Aorta (tissue), 5 donors: ENCODE data around the gene CYSRT1. TPM values are rescaled to one million over a fixed set of nuclear protein-coding genes. Genes with fewer than 3 reads are reported as not detected.
A peak's percentile ranks its signal among the peaks of the same experiment; 100 is the strongest.

ENCODE experiments used
- ATAC-seq: fragments of 200-7000 bp; cut with Tn5 transposase; one replicate; pipeline ENCODE4 v1.9.1; 2022; ENCODE audit warnings: moderate library complexity; ENCODE audit not compliant: low FRiP score
- DNase-seq, 2 donors: peaks; one replicate each; pipeline ENCODE4 v3.0.0-alpha.2; 2020
- H3K27ac ChIP-seq, 2 donors: one replicate each; pipeline ENCODE4 v1.5.1; 2013; ENCODE audit warnings: low read length in 2 of 2, mild to moderate bottlenecking in 2 of 2, moderate library complexity in 2 of 2, control low read depth in 1 of 2, inconsistent platforms in 1 of 2, low read depth in 1 of 2
- H3K27me3 ChIP-seq, 2 donors: one replicate each; pipeline ENCODE4 v1.6.1; 2013; ENCODE audit warnings: control low read depth in 1 of 2, low read length in 1 of 2, mild to moderate bottlenecking in 1 of 2, moderate library complexity in 1 of 2; ENCODE audit not compliant: insufficient read depth in 2 of 2, control insufficient read depth in 1 of 2
- H3K36me3 ChIP-seq, 2 donors: one replicate each; pipeline ENCODE4 v1.6.1; 2013; ENCODE audit warnings: control low read depth in 1 of 2, low read length in 1 of 2, mild to moderate bottlenecking in 1 of 2; ENCODE audit not compliant: insufficient read depth in 2 of 2, control insufficient read depth in 1 of 2
- H3K4me1 ChIP-seq, 2 donors: one replicate each; pipeline ENCODE4 v1.6.1; 2013; ENCODE audit warnings: low read length in 2 of 2, control low read depth in 1 of 2, mild to moderate bottlenecking in 1 of 2, moderate library complexity in 1 of 2; ENCODE audit not compliant: insufficient read depth in 2 of 2, control insufficient read depth in 1 of 2
- H3K4me3 ChIP-seq, 2 donors: one replicate each; pipeline ENCODE4 v1.5.1; 2013; ENCODE audit warnings: low read length in 2 of 2, control low read depth in 1 of 2, mild to moderate bottlenecking in 1 of 2
- H3K9me3 ChIP-seq: one replicate; pipeline ENCODE4 v1.6.1; 2013; ENCODE audit warnings: mild to moderate bottlenecking, low read length; ENCODE audit not compliant: control insufficient read depth
- WGBS, 2 donors: extraction: QIAGEN DNeasy Blood & Tissue Kit; methylation state at CpG; one replicate each; pipeline ENCODE4 v1.1.7; 2013; 5-methylcytosine and 5-hydroxymethylcytosine counted together
- intact Hi-C, 2 donors: fragments of 100-400 bp; cut with DNase I; formaldehyde crosslinking; loops; one replicate each; pipeline versions ENCODE4 v1.14.2 to v1.15.0; 2022
- polyA plus RNA-seq, 2 donors: library from polyadenylated mRNA; stranded (reverse); fragments of 200-250 nt; gene quantifications; one replicate each; pipeline ENCODE4 v1.2.3, GENCODE V29; 2013
- total RNA-seq, 2 donors: library from RNA; stranded (reverse); fragmentation: NEBNext Ultra II Directional; extraction: Animal tissue kit (Norgen Biotek cat#: 25700); gene quantifications; one replicate each; pipeline ENCODE4 v1.2.1, GENCODE V29; 2021
- donor health status: healthy with polysubstance abuse.
- donor health status: Bipolar disorder and iron deficiency.
- donor health status: DM: no; HTN: no; CAD: no.
- donor health status: DM: no; HTN: no; CAD: no.
- donor health status: DM: yes; HTN: yes; CAD: no.

CYSRT1 gene
- total and polyA plus RNA-seq, 4 donors: 1.1 TPM; not detected in 3

DNA sequence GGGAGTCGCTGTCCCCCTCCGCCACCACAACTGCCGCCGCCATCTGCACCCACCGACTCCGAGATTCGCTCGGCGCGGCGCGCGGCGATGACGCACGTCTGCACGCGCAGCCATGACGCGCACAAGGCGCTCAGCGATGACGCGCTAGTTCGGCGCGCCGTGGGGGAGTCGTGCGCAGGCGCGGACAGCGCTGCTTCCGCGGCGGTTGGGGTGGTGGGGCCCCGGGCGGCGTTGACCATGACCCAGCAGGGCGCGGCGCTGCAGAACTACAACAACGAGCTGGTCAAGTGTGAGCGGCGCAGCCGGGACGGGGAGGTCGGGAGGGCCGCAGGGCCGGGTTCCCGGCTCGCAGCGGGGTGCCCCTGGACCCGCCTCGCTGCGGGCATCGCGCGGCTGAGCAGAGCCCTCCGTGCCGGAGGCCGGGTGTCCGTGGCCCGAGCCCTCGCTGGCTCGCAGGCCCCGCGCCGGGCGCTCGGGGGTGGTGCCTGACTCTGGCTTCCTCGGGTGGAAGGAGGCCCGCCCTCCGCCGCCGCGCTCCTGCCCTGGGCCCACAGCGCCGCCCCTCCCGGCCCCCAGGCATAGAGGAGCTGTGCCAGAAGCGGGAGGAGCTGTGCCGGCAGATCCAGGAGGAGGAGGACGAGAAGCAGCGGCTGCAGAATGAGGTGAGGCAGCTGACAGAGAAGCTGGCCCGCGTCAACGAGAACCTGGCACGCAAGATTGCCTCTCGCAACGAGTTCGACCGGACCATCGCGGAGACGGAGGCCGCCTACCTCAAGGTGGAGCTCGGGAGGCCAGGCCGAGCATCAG is 36.3 kb upstream of the CYSRT1 start, which contains the start of the genes ANAPC2 and SSNA1:
Gene ANAPC2, minus strand, starts transcription at position 71 of the 807 bp plus-strand sequence. Its CDS starts 28 bp downstream, at position 43.
Gene SSNA1, plus strand, starts transcription at position 187 of the 807 bp plus-strand sequence. Its CDS starts 51 bp downstream, at position 238.
- 0 to 1% methylated on average over 75 to 98 of the region's 98 CpGs for WGBS, 2 donors
- H3K9me3 ChIP-seq: no peaks in the 10 kb centered on the region
- DNase-seq (peak; percentile 93 to 98), ATAC-seq (peak; percentile 95)
- H3K27ac ChIP-seq: peak within 1 kb of the TSS; percentile 34 to 72
- no peaks in the 10 kb centered on the region for H3K36me3 ChIP-seq
- peak within 1 kb of the TSS; percentile 71 to 74 for H3K4me3 ChIP-seq
- no peaks in the 10 kb centered on the region for H3K27me3 ChIP-seq
- intact Hi-C loops: no loop called here
- no peaks in the 10 kb centered on the region for H3K4me1 ChIP-seq

DNA sequence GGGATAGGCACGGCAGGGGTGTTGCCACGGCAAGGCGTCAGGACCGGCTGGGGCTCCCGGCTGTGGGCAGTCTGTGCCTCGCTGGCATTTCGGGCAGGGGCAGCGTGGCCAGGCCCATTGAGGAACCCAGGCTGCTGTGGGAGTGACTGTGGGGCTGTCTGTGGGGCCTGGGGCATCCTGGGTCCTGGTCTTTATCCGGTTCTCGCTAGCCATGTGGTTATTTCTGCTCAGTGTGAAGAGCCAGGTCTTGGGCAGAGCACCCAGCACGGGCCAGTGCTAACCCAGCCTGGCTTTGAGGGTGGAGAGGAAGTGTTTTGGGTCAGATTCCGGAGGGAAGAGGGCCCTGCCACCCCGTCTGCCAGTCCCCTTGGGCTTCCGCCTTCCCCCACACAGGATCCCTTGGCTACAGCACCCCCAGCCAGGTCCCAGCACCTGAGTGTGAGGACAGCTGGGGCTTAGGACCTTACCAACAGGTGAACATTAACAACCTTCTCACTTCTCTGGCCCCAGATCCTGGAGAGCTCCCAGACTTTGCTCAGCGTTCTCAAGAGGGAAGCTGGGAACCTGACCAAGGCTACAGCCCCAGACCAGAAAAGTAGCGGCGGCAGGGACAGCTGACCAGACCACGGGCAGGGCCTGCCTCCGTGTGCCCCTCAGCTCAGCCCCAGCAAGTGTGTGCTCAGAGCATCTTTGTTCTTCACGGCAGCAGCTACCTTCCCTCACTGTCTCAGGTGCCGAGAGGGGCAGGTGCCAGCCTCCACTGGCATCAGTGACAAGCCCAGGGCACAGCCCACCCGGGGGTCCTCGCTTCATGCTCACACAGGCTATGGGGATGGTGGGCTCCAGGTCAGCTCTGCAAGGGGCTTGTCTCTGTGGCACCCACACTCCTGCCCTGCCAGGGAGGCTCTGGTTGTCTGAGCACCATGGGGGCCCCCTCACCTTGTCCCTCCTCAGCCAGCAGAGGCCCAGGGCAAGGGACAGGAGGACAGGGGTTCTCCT is 35.4 kb upstream of the CYSRT1 start:
- H3K4me3 ChIP-seq: peak overlapping the region; percentile 49 to 71
- no peaks in the 10 kb centered on the region for H3K36me3 ChIP-seq
- H3K4me1 ChIP-seq: no peaks in the 10 kb centered on the region
- H3K27ac ChIP-seq: peak overlapping the region in 1 of 2 donors; percentile 72
- no peak for DNase-seq
- H3K9me3 ChIP-seq: no peaks in the 10 kb centered on the region
- ATAC-seq: no peak
- 26 to 35% methylated on average over 23 of the region's 23 CpGs for WGBS, 2 donors
- no peaks in the 10 kb centered on the region for H3K27me3 ChIP-seq
- intact Hi-C loops: no loop called here

DNA sequence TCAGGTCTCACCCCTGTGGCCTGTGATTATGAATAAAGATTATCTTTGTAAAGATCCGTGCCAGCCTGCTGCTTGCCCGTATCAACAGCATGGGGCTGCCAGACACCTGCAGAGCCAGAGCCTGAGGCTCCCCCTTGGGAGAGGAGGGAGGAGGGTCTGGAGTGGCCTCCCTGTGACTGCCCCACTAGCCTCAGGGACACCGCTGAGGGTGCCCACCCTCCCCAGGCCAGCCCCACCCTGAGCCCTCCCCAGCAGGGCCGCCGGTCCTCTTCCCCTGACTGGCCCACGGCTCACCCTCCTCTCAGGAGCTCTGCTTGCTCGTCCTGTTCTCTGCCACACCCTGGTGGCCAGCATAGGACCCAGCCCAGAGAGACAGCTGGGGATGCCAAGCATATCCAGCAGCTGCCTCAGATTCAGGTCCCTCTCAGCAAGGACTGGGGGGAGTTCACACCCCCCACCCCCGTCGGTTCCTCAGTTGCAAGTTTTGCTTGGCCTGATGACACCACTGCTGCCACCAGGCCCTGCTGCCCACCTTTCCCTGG is 34.6 kb upstream of the CYSRT1 start:
- Histone ChIP-seq H3K36me3 (no peaks in the 10 kb centered on the region), H3K27ac (no peak overlapping the region), H3K4me1 (no peaks in the 10 kb centered on the region), H3K9me3 (no peaks in the 10 kb centered on the region), H3K27me3 (no peaks in the 10 kb centered on the region), H3K4me3 (no peak overlapping the region)
- 69% methylated on average over 6 to 9 of the region's 9 CpGs for WGBS, 2 donors
- DNase-seq: no peak
- no peak for ATAC-seq
- intact Hi-C loops: no loop called here

DNA sequence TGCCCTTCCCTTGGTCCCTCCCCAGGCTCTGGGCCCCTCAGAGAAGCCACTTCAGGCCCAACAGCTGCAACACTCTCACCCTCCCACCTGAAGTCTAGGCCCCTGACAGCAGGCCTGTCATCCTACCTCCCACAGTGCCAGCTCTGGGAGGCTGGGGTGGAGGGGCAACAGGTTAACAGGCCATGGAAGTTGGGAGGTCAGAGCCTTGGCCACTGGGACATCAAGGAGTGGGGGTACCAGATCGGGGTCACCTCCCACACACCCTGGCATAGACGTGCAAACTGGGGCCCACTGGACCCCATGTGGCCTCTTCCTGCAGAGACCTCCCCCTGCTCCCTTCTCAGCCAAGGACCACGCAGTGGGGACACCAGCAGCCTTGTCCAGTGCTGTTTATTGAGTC is 33.7 kb upstream of the CYSRT1 start:
- Histone ChIP-seq H3K9me3 (no peaks in the 10 kb centered on the region), H3K27ac (no peak overlapping the region), H3K4me1 (no peaks in the 10 kb centered on the region), H3K4me3 (no peak overlapping the region), H3K36me3 (no peaks in the 10 kb centered on the region), H3K27me3 (no peaks in the 10 kb centered on the region)
- 75 to 77% methylated on average over 3 of the region's 3 CpGs for WGBS, 2 donors
- no peak for ATAC-seq
- DNase-seq: no peak
- intact Hi-C loops: no loop called here

DNA sequence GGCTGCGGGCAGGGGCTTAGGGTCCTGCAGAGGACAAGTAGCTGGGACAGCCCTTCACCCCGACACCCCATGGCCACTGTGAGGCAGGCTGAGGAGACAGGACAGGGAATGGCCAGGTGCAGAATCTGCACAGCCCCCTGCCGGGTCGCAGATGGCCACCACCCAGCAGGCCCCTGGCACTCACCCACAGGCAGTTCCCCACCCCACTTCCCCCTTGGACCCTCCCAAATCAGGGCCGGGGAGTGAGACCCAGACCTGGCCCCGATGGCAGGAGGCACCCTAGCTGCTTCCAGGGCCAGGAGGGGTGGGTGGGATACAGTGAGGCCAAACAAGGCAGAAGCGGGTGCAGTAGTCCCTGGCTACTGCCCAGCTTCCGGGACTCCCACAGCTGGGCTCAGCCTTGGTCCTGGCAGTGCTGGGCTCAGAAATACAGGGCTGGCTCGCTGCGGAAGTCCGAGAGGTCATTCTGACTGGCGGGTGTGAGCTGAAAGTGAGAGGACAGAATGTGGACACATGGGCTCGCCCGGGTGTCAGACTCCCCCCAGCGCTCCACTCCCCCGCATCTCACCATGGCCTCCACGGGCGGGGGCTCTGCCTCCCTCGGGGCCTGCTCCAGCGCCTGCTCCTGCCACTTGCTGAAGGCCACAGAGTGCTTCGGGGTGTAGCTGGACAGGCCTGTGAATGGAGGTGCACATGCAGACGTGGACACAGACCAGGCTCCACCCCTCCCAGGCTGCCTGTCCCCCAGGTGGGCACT is 33.1 kb upstream of the CYSRT1 start:
- Histone ChIP-seq H3K9me3 (no peaks in the 10 kb centered on the region), H3K36me3 (no peaks in the 10 kb centered on the region), H3K4me1 (no peaks in the 10 kb centered on the region), H3K27me3 (no peaks in the 10 kb centered on the region), H3K27ac (no peak overlapping the region), H3K4me3 (no peak overlapping the region)
- 85 to 87% methylated on average over 20 to 22 of the region's 22 CpGs for WGBS, 2 donors
- DNase-seq (no peak), ATAC-seq (no peak)
- intact Hi-C loops: no loop called here

DNA sequence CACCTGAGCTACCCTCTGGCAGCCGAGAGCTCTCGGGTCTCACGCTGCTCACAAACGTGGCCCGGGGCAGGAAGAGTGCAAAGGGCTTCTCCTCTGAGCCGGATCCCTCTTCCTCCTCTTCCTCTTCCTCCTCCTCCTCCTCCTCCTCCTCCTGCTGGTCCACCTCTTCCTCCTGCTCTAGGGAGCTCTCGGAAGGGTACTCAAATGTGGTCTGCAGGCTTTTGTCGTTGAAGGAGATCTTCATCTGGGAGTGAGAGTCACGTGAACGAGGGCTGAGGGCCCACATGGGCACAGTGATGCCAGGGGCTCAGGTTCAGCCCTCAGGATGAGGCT is 32.6 kb upstream of the CYSRT1 start:
- H3K4me1 ChIP-seq: no peaks in the 10 kb centered on the region
- H3K4me3 ChIP-seq: no peak overlapping the region
- ATAC-seq (no peak), DNase-seq (no peak)
- H3K9me3 ChIP-seq: no peaks in the 10 kb centered on the region
- 86 to 91% methylated on average over 10 of the region's 10 CpGs for WGBS, 2 donors
- no peaks in the 10 kb centered on the region for H3K36me3 ChIP-seq
- intact Hi-C loops: no loop called here
- H3K27me3 ChIP-seq: no peaks in the 10 kb centered on the region
- no peak overlapping the region for H3K27ac ChIP-seq

DNA sequence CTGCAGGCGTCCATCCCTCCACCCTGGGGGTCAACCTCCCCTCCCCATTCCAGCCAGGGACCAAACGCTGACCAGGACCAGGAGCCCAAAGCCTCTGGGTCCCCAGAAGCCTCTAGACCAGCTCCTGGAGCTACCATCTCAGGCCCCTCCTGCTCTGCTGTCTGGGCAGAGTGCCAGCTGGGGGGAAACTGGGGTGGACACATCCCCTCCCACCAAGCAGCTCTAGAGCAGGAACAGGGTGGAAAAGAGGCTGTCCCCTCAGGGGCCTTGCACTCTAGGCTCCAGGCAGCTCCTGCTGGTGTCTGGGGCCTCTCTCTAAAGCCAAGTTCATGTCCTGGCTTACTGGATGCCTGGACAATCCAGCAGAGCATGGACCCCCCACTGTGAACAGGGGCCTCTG is 32.1 kb upstream of the CYSRT1 start:
- no peak overlapping the region for H3K27ac ChIP-seq

DNA sequence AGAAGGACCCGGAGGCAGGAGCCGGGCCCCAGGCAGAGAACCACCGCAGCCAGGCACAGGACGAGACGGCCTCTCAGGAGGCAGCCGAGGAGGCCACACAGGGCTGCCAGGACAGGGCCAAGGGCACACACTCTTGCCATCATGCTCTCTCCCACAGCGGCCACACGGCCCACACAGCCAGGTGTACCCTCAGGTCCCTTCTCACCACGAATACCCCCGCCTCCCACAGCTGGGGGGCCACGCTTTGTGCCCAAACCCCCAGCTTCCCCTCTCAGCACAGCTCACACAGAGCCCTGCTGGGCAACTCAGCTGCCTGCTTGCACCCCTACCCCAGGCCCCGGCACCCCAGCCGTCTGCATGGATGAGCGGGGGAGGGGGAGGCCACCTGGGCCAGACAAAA is 31.2 kb upstream of the CYSRT1 start:
- no peak overlapping the region for H3K4me3 ChIP-seq

More for the DNA sequence above, 32.1 kb upstream of the CYSRT1 start:
- no peak for ATAC-seq
- Histone ChIP-seq H3K4me3 (no peak overlapping the region), H3K4me1 (no peaks in the 10 kb centered on the region), H3K9me3 (no peaks in the 10 kb centered on the region), H3K27me3 (no peaks in the 10 kb centered on the region), H3K36me3 (no peaks in the 10 kb centered on the region)
- WGBS, 2 donors: 78 to 89% methylated on average over 2 of the region's 2 CpGs
- intact Hi-C loops: no loop called here
- no peak for DNase-seq

More for the DNA sequence above, 31.2 kb upstream of the CYSRT1 start:
- DNase-seq: no peak
- WGBS, 2 donors: 81 to 83% methylated on average over 13 to 14 of the region's 14 CpGs
- Histone ChIP-seq H3K27me3 (no peaks in the 10 kb centered on the region), H3K27ac (no peak overlapping the region), H3K4me1 (no peaks in the 10 kb centered on the region), H3K9me3 (no peaks in the 10 kb centered on the region), H3K36me3 (no peaks in the 10 kb centered on the region)
- intact Hi-C loops: no loop called here
- ATAC-seq: no peak
